Suprapubic skin (tissue), 3 donors: ENCODE data around the gene IGSF9.

ENCODE experiments used
- CTCF ChIP-seq, 2 donors: fragments of 200-600 bp in 1 of 2; fragments of 450-650 bp in 1 of 2; sonication (generic) in 1 of 2; IDR thresholded peaks; one replicate each; pipeline ENCODE4 v1.5.1; 2016 to 2019; ENCODE audit warnings: antibody characterized with exemption in 2 of 2, mild to moderate bottlenecking in 1 of 2, moderate library complexity in 1 of 2
- POLR2AphosphoS5 ChIP-seq, 3 donors: sonication (generic); formaldehyde crosslinking; IDR thresholded peaks; one replicate each; pipeline ENCODE4 v1.6.1; 2017; ENCODE audit warnings: antibody characterized with exemption in 3 of 3

- TF ChIP-seq CTCF (IDR thresholded peaks at IDR 0.05) (no peak), POLR2AphosphoS5 (IDR thresholded peaks at IDR 0.05) (no peak)
Measured at GRCh38 chr1:159940006-159940620, 5.3 kb downstream of the IGSF9 start.
